CD4-positive, alpha-beta T cell (primary cell): ENCODE results near the gene GM2A. TPM values are rescaled to one million over a fixed set of nuclear protein-coding genes. Genes with fewer than 3 reads are reported as not detected.
A peak's percentile ranks its signal among the peaks of the same experiment; 100 is the strongest.

Experiments
- ATAC-seq: fragments of 200-7000 bp; cut with Tn5 transposase; one replicate; pipeline ENCODE4 v1.10.0; 2022; ENCODE audit warnings: mild to moderate bottlenecking; ENCODE audit not compliant: poor library complexity
- CTCF ChIA-PET: fragments of 350-600 bp; sonication (Branson Sonifier 250); formaldehyde crosslinking; loops from one replicate; lab custom pipeline; 2021; ENCODE audit warnings: antibody characterized with exemption, inconsistent platforms; lab: Charles Lee
- POLR2A ChIA-PET: fragments of 350-600 bp; sonication (Branson Sonifier 250); formaldehyde crosslinking; loops from one replicate; lab custom pipeline; 2021; ENCODE audit warnings: antibody characterized with exemption, inconsistent platforms; lab: Charles Lee
- DNase-seq, 14 experiments: peaks; one replicate each; pipeline ENCODE4 v3.0.0-alpha.2; 2013 to 2020; ENCODE audit warnings: mixed read lengths in 2 of 14
- H3K27ac ChIP-seq, 2 donors: one replicate each; pipeline versions ENCODE4 v1.5.1 to v1.7.0; 2013; ENCODE audit warnings: low read length in 2 of 2, low read depth in 1 of 2, mild to moderate bottlenecking in 1 of 2
- H3K27me3 ChIP-seq, 2 experiments: 1 replicate in 1 of 2; 2 replicates in 1 of 2; pipeline versions ENCODE4 v1.6.1 to v1.7.0; 2013; ENCODE audit warnings: low read length in 2 of 2, control low read depth in 1 of 2, mild to moderate bottlenecking in 1 of 2, moderate library complexity in 1 of 2; ENCODE audit not compliant: insufficient read depth in 2 of 2, control insufficient read depth in 1 of 2
- H3K36me3 ChIP-seq: one replicate; pipeline ENCODE4 v1.6.1; 2013; ENCODE audit warnings: low read length, control low read depth; ENCODE audit not compliant: insufficient read depth
- H3K4me1 ChIP-seq: one replicate; pipeline ENCODE4 v1.6.1; 2013; ENCODE audit warnings: low read length, control low read depth; ENCODE audit not compliant: insufficient read depth
- H3K4me3 ChIP-seq: one replicate; pipeline ENCODE4 v1.5.1; 2013; ENCODE audit warnings: mild to moderate bottlenecking, low read length, moderate library complexity
- H3K9me3 ChIP-seq, 2 experiments: 1 replicate in 1 of 2; 2 replicates in 1 of 2; pipeline versions ENCODE4 v1.6.1 to v1.7.0; 2013; ENCODE audit warnings: low read length in 2 of 2, mild to moderate bottlenecking in 2 of 2, control low read depth in 1 of 2, moderate library complexity in 1 of 2; ENCODE audit not compliant: control insufficient read depth in 1 of 2, insufficient read depth in 1 of 2
- H3K27ac Mint-ChIP-seq: one replicate; pipeline ENCODE4 v1.8.0; 2020; ENCODE audit warnings: mixed read lengths
- H3K27me3 Mint-ChIP-seq: one replicate; pipeline ENCODE4 v1.8.0; 2021; ENCODE audit warnings: mixed read lengths
- H3K36me3 Mint-ChIP-seq: one replicate; pipeline ENCODE4 v1.8.0; 2021; ENCODE audit warnings: low read depth, mixed read lengths
- H3K4me1 Mint-ChIP-seq: one replicate; pipeline ENCODE4 v1.8.0; 2021; ENCODE audit warnings: low read depth, mixed read lengths
- H3K4me3 Mint-ChIP-seq: one replicate; pipeline ENCODE4 v1.8.0; 2020; ENCODE audit warnings: mild to moderate bottlenecking, mixed read lengths
- H3K9me3 Mint-ChIP-seq: one replicate; pipeline ENCODE4 v1.8.0; 2020; ENCODE audit warnings: mixed read lengths
- CTCF ChIP-seq: fragments of 200-600 bp; IDR thresholded peaks from one replicate; pipeline ENCODE4 v1.8.0; 2022; ENCODE audit warnings: antibody characterized with exemption, mild to moderate bottlenecking
- intact Hi-C, 2 experiments: fragments of 100-400 bp; cut with DNase I in 1 of 2; cut with micrococcal nuclease in 1 of 2; formaldehyde crosslinking; loops; one replicate each; pipeline versions ENCODE4 v1.15.1 to v1.9.0; 2023 to 2025; cut with DNase I, micrococcal nuclease
- total RNA-seq, 174 experiments: library from RNA in 2 of 174; stranded (reverse) in 2 of 174; gene quantifications; one replicate each; pipeline ENCODE4 v1.2.3 and lab custom pipeline; 2021 to 2026

The GM2A gene
- total RNA-seq, 2 experiments from 2014 or later, result 3.1 to 4.1 TPM

- intact Hi-C loops, result no loop called here
- POLR2A ChIA-PET, result interaction anchor here (1.2 kb wide), 1 partner anchor 16 kb away, joined by 3 read pairs; no protein-coding TSS in a partner anchor
These were observed 34.8 kb upstream of the GM2A start for GRCh38 chr5:151218177-151218576.

GRCh38 chr5:151219138-151219537 lies 33.8 kb upstream of the GM2A start:
- Histone ChIP-seq H3K27ac (peak overlapping the region; percentile 60 to 94), H3K36me3 (peaks cover 58% of the 10 kb centered on the region), H3K27me3 (no peaks in the 10 kb centered on the region), H3K4me3 (no peak overlapping the region), H3K9me3 (no peaks in the 10 kb centered on the region), H3K4me1 (peaks cover 92% of the 10 kb centered on the region)
- no peaks in the 10 kb centered on the region for H3K27me3 Mint-ChIP-seq
- intact Hi-C loops, result no loop called here
- H3K36me3 Mint-ChIP-seq, result peaks cover 86% of the 10 kb centered on the region
- H3K27ac Mint-ChIP-seq, result peak overlapping the region; percentile 94
- ChIA-PET POLR2A (interaction anchor here (1.2 kb wide), 1 partner anchor 17 kb away, joined by 3 read pairs; no protein-coding TSS in a partner anchor), CTCF (interaction anchor here (0.6 to 1.3 kb wide), 2 partner anchors 48 to 79 kb away, joined by 3 read pairs; no protein-coding TSS in a partner anchor)
- H3K4me1 Mint-ChIP-seq, result peaks cover 93% of the 10 kb centered on the region
- no peak for TF ChIP-seq CTCF
- no peaks in the 10 kb centered on the region for H3K9me3 Mint-ChIP-seq
- peak overlapping the region; percentile 7 for H3K4me3 Mint-ChIP-seq
- ATAC-seq, result no peak
- DNase-seq, result no peak

More at GRCh38 chr5:151218177-151218576, 34.8 kb upstream of the GM2A start:
- ATAC-seq (no peak), DNase-seq (no peak)
- H3K9me3 ChIP-seq, result no peaks in the 10 kb centered on the region
- CTCF ChIA-PET, result interaction anchor here (1.3 to 1.6 kb wide), 2 partner anchors 9 to 78 kb away, joined by 3 to 4 read pairs; no protein-coding TSS in a partner anchor
- H3K27me3 Mint-ChIP-seq, result no peaks in the 10 kb centered on the region
- H3K27ac ChIP-seq, result peak overlapping the region; percentile 60 to 94
- no peak overlapping the region for H3K4me3 ChIP-seq
- H3K27ac Mint-ChIP-seq, result peak overlapping the region; percentile 94
- H3K4me3 Mint-ChIP-seq, result peak overlapping the region; percentile 7
- no peaks in the 10 kb centered on the region for H3K27me3 ChIP-seq
- H3K4me1 ChIP-seq, result peaks cover 99% of the 10 kb centered on the region
- peaks cover 98% of the 10 kb centered on the region for H3K4me1 Mint-ChIP-seq
- no peak for TF ChIP-seq CTCF
- H3K9me3 Mint-ChIP-seq, result no peaks in the 10 kb centered on the region
- peaks cover 58% of the 10 kb centered on the region for H3K36me3 ChIP-seq
- peaks cover 84% of the 10 kb centered on the region for H3K36me3 Mint-ChIP-seq

GRCh38 chr5:151219789-151220188 lies 33.2 kb upstream of the GM2A start:
- peak in 1 of 14 experiments; percentile 26 for DNase-seq
- POLR2A ChIA-PET, result no interaction called here
- intact Hi-C loops, result loop anchor here in 1 of 2 experiments (10.0 kb wide), 1 partner anchor 555 kb away; the partner anchor contains the start of gene G3BP1
- H3K36me3 Mint-ChIP-seq, result peaks cover 82% of the 10 kb centered on the region
- Histone ChIP-seq H3K27ac (peak overlapping the region; percentile 92 to 94), H3K4me3 (no peak overlapping the region), H3K9me3 (no peaks in the 10 kb centered on the region), H3K36me3 (peaks cover 53% of the 10 kb centered on the region), H3K4me1 (peaks cover 90% of the 10 kb centered on the region), H3K27me3 (no peaks in the 10 kb centered on the region)
- H3K4me3 Mint-ChIP-seq, result peak overlapping the region; percentile 92
- no peaks in the 10 kb centered on the region for H3K27me3 Mint-ChIP-seq
- peak overlapping the region; percentile 94 for H3K27ac Mint-ChIP-seq
- ATAC-seq, result no peak
- H3K4me1 Mint-ChIP-seq, result peaks cover 93% of the 10 kb centered on the region
- CTCF ChIA-PET, result interaction anchor here (0.6 kb wide), 1 partner anchor 49 kb away, joined by 3 read pairs; no protein-coding TSS in a partner anchor
- no peaks in the 10 kb centered on the region for H3K9me3 Mint-ChIP-seq
- no peak for TF ChIP-seq CTCF
